ENCODE data around the gene TMBIM6.

- no peak for TF ChIP-seq MYC (IDR thresholded peaks at IDR 0.05; ENCODE audit: borderline replicate concordance, low read length)
- no peak for TF ChIP-seq CTCF (IDR thresholded peaks at IDR 0.05)
- TF ChIP-seq CHD2 (IDR thresholded peaks at IDR 0.05; ENCODE audit: low read length, partially characterized antibody) = no peak
- no peak for TF ChIP-seq CEBPB (IDR thresholded peaks at IDR 0.05)
- TF ChIP-seq REST (IDR thresholded peaks at IDR 0.05) = no peak
- no peak for TF ChIP-seq JUN (IDR thresholded peaks at IDR 0.05)
These were observed 21.1 kb downstream of the TMBIM6 start for GRCh38 chr12:49762468-49762847.

Measured in A549 (cell line).